Measurements from ENCODE around the gene PMPCA.

The PMPCA gene

DNA sequence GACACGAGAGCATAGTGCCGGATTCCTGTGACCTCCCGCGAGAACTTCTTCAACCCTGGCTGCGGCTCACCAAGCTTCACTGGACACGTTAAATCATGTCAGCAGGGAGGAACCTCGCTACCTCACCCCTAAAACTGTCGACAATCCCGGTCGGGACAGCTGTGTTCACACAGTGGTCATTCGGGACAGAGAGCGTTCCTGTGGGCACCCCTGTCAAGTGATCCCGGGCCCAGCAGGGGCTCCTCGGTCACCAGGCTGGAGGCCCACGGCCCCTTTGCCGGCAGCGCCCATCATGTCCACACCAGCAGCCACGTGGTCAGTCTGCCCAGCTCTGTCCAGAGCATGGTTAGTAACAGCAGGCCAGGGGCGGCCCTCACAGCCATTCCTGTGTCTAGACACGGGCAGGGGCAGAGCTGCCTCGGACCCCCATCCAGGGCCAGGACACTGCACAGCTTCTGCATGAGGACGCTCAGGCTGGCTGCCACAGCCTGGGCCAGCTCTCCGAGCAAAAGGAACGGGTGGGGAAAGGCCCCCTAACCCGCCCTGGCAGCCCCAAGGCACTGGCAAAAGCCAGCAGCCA, 25.7 kb downstream of the PMPCA start:
- Histone ChIP-seq H3K27me3 (ENCODE audit: control insufficient read depth in 2 of 2, insufficient read depth in 2 of 2, low read length in 2 of 2) (no peaks in the 10 kb centered on the region), H3K4me1 (ENCODE audit: control insufficient read depth in 2 of 2, insufficient read depth in 2 of 2, low read length in 2 of 2) (peaks cover 16 to 17% of the 10 kb centered on the region in 2 donors), H3K4me3 (ENCODE audit: low read length in 2 of 2) (no peak overlapping the region), H3K9ac (ENCODE audit: low read depth in 1 of 2, low read length in 2 of 2) (no peak overlapping the region), H3K36me3 (ENCODE audit: control insufficient read depth in 2 of 2, insufficient read depth in 2 of 2, low read length in 2 of 2) (peaks cover 10 to 18% of the 10 kb centered on the region in 2 donors), H3K27ac (ENCODE audit: low read depth in 2 of 2, low read length in 2 of 2) (no peak overlapping the region), H3K9me3 (ENCODE audit: control insufficient read depth in 2 of 2, low read length in 2 of 2) (no peaks in the 10 kb centered on the region)

DNA sequence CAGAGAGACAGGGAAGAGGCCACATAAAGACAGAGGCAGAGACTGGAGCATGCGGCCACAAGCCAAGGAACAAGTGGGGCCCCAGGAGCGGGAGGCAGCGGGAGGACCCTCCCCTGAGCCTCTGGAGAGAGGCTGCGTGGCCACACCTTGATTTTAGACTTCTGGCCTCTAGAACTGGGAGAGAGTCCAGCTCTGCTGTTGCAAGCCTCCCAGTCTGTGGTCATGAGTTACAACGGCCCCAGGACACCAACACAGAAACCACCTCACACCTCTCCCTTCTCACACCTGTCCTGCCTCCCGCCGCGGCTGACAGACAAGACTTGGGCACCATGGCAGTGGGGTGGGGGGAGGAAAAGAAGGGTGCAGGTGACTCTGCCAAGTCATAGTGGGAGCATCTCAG, 27.0 kb downstream of the PMPCA start:
- Histone ChIP-seq H3K27ac (ENCODE audit: low read depth in 2 of 2, low read length in 2 of 2) (no peak overlapping the region), H3K4me3 (ENCODE audit: low read length in 2 of 2) (peak overlapping the region in 1 of 2 donors; percentile 26)

DNA sequence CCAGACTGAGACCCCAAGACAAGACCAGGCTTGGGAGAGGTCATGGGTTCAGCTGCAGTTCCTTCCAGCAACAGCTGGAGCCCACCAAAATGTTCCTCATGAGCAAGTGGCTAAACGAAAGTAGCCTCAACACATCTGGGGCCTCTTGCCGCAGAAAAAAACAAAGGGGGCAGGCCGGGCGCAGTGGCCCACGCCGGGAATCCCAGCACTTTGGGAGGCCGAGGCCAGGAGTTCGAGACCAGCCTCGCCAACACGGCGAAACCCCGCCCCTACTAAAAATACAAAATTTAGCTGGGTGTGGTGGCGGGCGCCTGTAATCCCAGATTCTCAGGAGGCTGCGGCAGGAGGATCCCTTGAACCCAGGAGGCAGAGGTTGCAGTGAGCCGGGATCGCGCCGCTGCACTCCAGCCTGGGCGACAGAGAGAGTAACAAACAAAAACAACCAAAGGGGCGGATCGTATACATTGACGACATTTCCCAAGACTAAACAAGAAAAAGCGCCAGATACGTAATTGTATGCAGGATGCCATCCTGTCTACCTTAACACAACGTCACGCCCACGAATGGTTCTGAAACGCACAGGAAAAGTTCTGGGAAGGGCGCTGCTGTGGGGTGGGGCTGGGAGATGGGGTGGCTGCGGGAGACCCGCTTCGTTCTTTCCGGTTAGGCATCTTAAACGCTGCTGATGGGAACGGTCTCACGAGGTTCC, 27.5 kb downstream of the PMPCA start:
- no peak overlapping the region for H3K27ac ChIP-seq (ENCODE audit: low read depth in 2 of 2, low read length in 2 of 2)
- H3K9ac ChIP-seq (ENCODE audit: low read depth in 1 of 2, low read length in 2 of 2): peak overlapping the region; percentile 44 to 80
- H3K27me3 ChIP-seq (ENCODE audit: control insufficient read depth in 2 of 2, insufficient read depth in 2 of 2, low read length in 2 of 2): no peaks in the 10 kb centered on the region
- H3K4me1 ChIP-seq (ENCODE audit: control insufficient read depth in 2 of 2, insufficient read depth in 2 of 2, low read length in 2 of 2): peaks cover 16 to 17% of the 10 kb centered on the region in 2 donors
- peaks cover 7 to 27% of the 10 kb centered on the region in 2 donors for H3K36me3 ChIP-seq (ENCODE audit: control insufficient read depth in 2 of 2, insufficient read depth in 2 of 2, low read length in 2 of 2)
- no peaks in the 10 kb centered on the region for H3K9me3 ChIP-seq (ENCODE audit: control insufficient read depth in 2 of 2, low read length in 2 of 2)
- peak overlapping the region; percentile 72 to 73 for H3K4me3 ChIP-seq (ENCODE audit: low read length in 2 of 2)

More for the DNA sequence above, 27.0 kb downstream of the PMPCA start:
- Histone ChIP-seq H3K9ac (ENCODE audit: low read depth in 1 of 2, low read length in 2 of 2) (peak overlapping the region; percentile 9 to 41), H3K27me3 (ENCODE audit: control insufficient read depth in 2 of 2, insufficient read depth in 2 of 2, low read length in 2 of 2) (no peaks in the 10 kb centered on the region), H3K36me3 (ENCODE audit: control insufficient read depth in 2 of 2, insufficient read depth in 2 of 2, low read length in 2 of 2) (peaks cover 8 to 26% of the 10 kb centered on the region in 2 donors), H3K9me3 (ENCODE audit: control insufficient read depth in 2 of 2, low read length in 2 of 2) (no peaks in the 10 kb centered on the region), H3K4me1 (ENCODE audit: control insufficient read depth in 2 of 2, insufficient read depth in 2 of 2, low read length in 2 of 2) (peaks cover 16 to 17% of the 10 kb centered on the region in 2 donors)

DNA sequence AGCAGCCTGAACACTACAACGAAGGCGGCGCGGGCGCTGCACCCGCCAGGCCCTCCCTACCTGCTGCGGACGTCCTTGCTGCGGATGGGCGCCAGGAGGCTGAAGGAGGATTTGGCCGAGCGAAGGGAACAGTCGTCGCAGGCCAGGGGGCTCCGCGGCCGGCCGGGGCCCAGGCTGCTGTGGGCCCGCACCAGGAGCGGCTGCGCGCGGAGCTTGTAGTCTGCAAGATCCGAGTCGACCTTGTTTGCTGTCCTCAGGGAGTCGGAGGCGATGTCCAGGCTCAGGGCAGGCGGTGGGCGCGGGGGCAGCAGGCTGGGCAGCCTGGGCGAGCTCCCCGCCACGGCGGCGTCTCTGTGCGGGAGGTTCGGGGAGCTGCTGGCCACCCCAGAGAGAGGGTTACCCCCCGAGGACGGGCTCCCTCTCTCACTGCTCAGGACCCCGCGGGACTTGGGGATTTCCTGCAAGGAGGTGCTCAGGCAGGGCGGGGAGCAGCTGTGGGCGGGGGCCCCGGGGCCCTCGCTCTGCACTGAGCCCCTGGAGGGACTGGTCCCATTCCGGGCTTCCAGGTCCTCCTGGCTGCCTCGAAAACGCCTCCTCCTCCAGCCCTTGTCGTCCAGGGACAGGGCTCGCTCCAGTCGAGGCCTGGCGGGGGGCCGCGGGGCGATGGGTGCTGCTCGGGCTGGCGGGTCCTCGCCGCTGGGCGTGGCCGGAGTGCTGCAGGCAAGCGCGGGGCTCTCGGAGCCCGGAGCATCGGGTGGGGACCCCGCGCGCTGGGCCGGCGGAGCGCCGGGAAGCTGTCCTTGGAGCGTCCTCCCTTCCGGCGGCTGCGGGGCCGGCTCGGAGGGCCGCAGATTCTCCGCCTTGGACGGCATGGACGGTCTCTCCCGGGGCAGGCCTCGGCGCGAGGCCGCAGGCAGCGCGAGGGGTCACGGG, 28.4 kb downstream of the PMPCA start:
- H3K4me3 ChIP-seq (ENCODE audit: low read length in 2 of 2): peak overlapping the region; percentile 72 to 73
- H3K27ac ChIP-seq (ENCODE audit: low read depth in 2 of 2, low read length in 2 of 2): peak overlapping the region; percentile 41 to 52
- peaks cover 8 to 34% of the 10 kb centered on the region in 2 donors for H3K36me3 ChIP-seq (ENCODE audit: control insufficient read depth in 2 of 2, insufficient read depth in 2 of 2, low read length in 2 of 2)

DNA sequence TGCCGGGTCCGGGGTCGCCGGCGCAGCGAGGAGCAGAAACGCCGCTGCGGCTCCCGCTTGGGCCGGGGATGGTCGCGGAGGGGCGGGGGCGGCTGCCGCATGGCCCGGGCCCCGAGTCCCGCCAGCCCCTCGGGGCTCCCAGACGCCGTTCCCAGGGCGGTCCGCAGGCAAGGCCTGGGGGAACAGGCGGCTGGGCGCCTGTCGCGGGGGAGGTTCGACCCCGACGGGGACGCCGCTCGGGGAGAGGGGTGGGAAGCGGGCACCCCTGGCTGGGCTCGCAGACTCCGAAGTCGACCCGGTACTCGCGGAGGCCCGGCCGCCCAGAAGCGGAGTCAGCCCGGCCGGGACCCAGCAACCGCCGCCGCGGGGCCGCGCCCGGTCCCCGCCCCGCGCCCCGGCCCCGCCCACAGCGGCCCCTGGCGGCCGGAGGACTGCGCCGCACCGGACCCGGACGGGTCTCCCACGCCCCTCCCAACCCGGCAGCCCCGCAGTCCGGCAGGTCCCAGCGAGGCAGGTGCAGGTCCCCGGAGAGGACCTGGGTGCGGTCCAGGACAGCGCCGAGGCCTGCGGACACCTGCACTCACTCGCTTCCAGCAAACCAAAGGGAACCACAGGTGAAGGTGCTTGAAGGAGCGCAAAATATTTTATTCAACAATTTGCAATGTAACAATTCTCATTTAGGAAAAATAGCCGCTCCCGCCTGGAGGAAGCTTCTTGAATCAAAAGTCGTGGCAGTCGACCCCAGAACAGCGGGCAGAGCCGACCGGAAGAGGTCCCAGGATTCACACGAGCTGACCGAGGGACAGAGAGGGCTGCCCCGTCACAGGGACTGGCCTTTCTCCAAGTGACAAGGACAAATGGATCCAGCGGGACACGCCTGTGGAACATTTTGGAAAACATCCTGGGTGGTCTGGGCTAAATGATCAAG, 29.3 kb downstream of the PMPCA start, which contains the start of gene INPP5E:
TSS of gene INPP5E (minus strand) at position 365 of the 928 bp plus-strand sequence. CDS start 426 bp downstream, outside the sequence.
- Histone ChIP-seq H3K9me3 (ENCODE audit: control insufficient read depth in 2 of 2, low read length in 2 of 2) (no peaks in the 10 kb centered on the region), H3K9ac (ENCODE audit: low read depth in 1 of 2, low read length in 2 of 2) (peak within 1 kb of the TSS; percentile 44 to 80), H3K36me3 (ENCODE audit: control insufficient read depth in 2 of 2, insufficient read depth in 2 of 2, low read length in 2 of 2) (peaks cover 14 to 42% of the 10 kb centered on the region in 2 donors), H3K4me1 (ENCODE audit: control insufficient read depth in 2 of 2, insufficient read depth in 2 of 2, low read length in 2 of 2) (peaks cover 16 to 17% of the 10 kb centered on the region in 2 donors), H3K27me3 (ENCODE audit: control insufficient read depth in 2 of 2, insufficient read depth in 2 of 2, low read length in 2 of 2) (no peaks in the 10 kb centered on the region), H3K27ac (ENCODE audit: low read depth in 2 of 2, low read length in 2 of 2) (peak within 1 kb of the TSS; percentile 41 to 52), H3K4me3 (ENCODE audit: low read length in 2 of 2) (peak within 1 kb of the TSS; percentile 72 to 73)

More for the DNA sequence above, 28.4 kb downstream of the PMPCA start:
- Histone ChIP-seq H3K4me1 (ENCODE audit: control insufficient read depth in 2 of 2, insufficient read depth in 2 of 2, low read length in 2 of 2) (peaks cover 16 to 17% of the 10 kb centered on the region in 2 donors), H3K27me3 (ENCODE audit: control insufficient read depth in 2 of 2, insufficient read depth in 2 of 2, low read length in 2 of 2) (no peaks in the 10 kb centered on the region), H3K9me3 (ENCODE audit: control insufficient read depth in 2 of 2, low read length in 2 of 2) (no peaks in the 10 kb centered on the region), H3K9ac (ENCODE audit: low read depth in 1 of 2, low read length in 2 of 2) (peak overlapping the region; percentile 44 to 80)

DNA sequence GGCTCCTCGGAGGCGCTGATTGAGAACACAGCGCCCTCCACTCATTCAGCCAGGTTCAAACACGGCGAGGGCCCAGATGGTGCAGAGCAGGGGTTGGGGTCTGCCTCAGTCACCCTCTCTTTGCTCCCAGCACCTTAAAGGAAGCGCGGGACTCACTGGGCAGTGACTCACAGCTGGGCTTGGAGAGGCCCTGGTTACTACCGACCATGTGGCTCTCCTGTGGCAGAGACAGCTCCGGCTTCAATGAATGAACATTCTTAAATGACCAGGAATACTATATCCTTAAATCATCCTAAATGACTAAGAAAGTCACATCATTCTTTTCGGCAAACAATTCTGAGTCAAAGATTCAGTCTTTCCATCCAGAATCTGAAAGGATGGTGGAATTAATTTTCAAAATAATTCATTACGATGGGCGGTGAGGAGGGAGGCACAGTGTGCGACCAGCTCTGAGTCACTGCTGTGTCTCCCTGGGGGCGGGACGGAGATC, 30.8 kb downstream of the PMPCA start:
- Histone ChIP-seq H3K9me3 (ENCODE audit: control insufficient read depth in 2 of 2, low read length in 2 of 2) (no peaks in the 10 kb centered on the region), H3K27me3 (ENCODE audit: control insufficient read depth in 2 of 2, insufficient read depth in 2 of 2, low read length in 2 of 2) (no peaks in the 10 kb centered on the region), H3K27ac (ENCODE audit: low read depth in 2 of 2, low read length in 2 of 2) (no peak overlapping the region), H3K4me1 (ENCODE audit: control insufficient read depth in 2 of 2, insufficient read depth in 2 of 2, low read length in 2 of 2) (peaks cover 16 to 17% of the 10 kb centered on the region in 2 donors), H3K36me3 (ENCODE audit: control insufficient read depth in 2 of 2, insufficient read depth in 2 of 2, low read length in 2 of 2) (peaks cover 22 to 51% of the 10 kb centered on the region in 2 donors), H3K9ac (ENCODE audit: low read depth in 1 of 2, low read length in 2 of 2) (no peak overlapping the region), H3K4me3 (ENCODE audit: low read length in 2 of 2) (no peak overlapping the region)

DNA sequence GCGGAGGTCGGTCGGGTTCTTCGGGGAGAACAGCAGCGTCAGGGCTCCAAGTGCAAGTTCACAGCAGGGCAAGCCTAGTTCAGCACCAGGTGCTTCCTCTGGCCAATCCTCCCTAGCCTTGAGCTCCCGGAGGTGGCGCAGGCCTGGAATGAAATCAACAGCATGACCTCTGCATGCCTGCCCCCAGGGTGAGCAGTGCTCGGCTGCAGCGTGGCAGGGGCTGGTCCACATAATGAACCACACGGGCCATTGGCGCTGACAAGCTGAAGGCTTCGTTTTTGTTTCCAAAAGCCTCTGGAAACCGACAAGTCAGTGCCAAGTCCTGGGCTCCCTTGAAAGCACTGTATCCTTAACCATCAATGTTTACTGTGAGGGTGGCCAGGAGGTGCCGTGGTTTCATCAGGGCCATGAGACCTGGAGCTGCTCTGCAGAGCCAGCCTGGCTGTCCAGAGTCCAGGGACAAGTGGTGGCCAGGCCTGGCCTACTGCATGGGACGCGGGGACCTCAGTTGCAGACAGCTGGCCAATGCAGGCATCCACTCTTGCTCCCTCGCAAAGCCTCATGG, 31.3 kb downstream of the PMPCA start:
- H3K9me3 ChIP-seq (ENCODE audit: control insufficient read depth in 2 of 2, low read length in 2 of 2): no peaks in the 10 kb centered on the region
- H3K27ac ChIP-seq (ENCODE audit: low read depth in 2 of 2, low read length in 2 of 2): no peak overlapping the region
- peaks cover 25 to 55% of the 10 kb centered on the region in 2 donors for H3K36me3 ChIP-seq (ENCODE audit: control insufficient read depth in 2 of 2, insufficient read depth in 2 of 2, low read length in 2 of 2)
- H3K4me1 ChIP-seq (ENCODE audit: control insufficient read depth in 2 of 2, insufficient read depth in 2 of 2, low read length in 2 of 2): peaks cover 16 to 17% of the 10 kb centered on the region in 2 donors
- H3K27me3 ChIP-seq (ENCODE audit: control insufficient read depth in 2 of 2, insufficient read depth in 2 of 2, low read length in 2 of 2): no peaks in the 10 kb centered on the region
- H3K4me3 ChIP-seq (ENCODE audit: low read length in 2 of 2): no peak overlapping the region
- H3K9ac ChIP-seq (ENCODE audit: low read depth in 1 of 2, low read length in 2 of 2): no peak overlapping the region

DNA sequence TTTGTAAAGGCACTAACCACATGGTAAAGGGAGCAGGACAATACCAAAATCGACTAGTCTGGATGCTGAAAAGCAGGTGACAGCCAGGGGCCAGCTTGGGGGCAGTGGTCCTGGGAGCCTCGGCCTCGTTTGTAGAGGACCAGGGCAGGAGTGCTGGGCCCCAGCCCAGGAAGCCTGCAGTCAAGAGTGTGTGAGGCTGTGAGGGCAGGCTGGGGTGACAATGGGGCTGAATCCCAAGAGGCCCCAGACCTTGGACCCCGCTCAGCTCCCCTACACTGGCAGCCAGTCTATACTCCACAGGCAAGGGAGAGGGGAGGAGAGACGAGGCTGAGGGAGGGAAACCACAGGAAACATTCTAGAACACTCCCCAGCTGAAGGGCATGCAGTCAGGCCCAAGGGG, 31.8 kb downstream of the PMPCA start:
- peaks cover 30 to 60% of the 10 kb centered on the region in 2 donors for H3K36me3 ChIP-seq (ENCODE audit: control insufficient read depth in 2 of 2, insufficient read depth in 2 of 2, low read length in 2 of 2)
- H3K9me3 ChIP-seq (ENCODE audit: control insufficient read depth in 2 of 2, low read length in 2 of 2): no peaks in the 10 kb centered on the region
- peaks cover 16% of the 10 kb centered on the region in 2 donors for H3K4me1 ChIP-seq (ENCODE audit: control insufficient read depth in 2 of 2, insufficient read depth in 2 of 2, low read length in 2 of 2)
- H3K9ac ChIP-seq (ENCODE audit: low read depth in 1 of 2, low read length in 2 of 2): no peak overlapping the region
- no peaks in the 10 kb centered on the region for H3K27me3 ChIP-seq (ENCODE audit: control insufficient read depth in 2 of 2, insufficient read depth in 2 of 2, low read length in 2 of 2)
- H3K4me3 ChIP-seq (ENCODE audit: low read length in 2 of 2): no peak overlapping the region
- H3K27ac ChIP-seq (ENCODE audit: low read depth in 2 of 2, low read length in 2 of 2): no peak overlapping the region

DNA sequence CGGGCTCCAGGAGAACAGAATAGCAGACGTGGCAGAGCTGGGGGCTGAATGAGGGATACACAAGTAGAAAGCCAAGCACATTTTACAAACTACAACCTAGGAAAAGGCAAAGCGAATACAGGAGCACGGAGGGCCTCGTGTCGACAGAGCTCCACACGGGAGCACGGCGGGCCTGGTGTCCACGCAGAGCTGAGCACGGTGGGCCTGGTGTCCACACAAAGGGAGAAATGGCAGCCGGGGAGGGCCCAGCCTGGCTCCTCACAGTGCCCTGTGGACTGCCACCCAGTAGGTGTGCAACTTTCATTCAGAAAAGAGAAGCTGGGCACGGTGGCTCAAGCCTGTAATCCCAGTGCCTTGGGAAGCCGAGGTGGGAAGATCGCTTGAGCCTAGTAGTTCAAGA, 32.6 kb downstream of the PMPCA start:
- Histone ChIP-seq H3K9me3 (ENCODE audit: control insufficient read depth in 2 of 2, low read length in 2 of 2) (no peaks in the 10 kb centered on the region), H3K36me3 (ENCODE audit: control insufficient read depth in 2 of 2, insufficient read depth in 2 of 2, low read length in 2 of 2) (peaks cover 38 to 67% of the 10 kb centered on the region in 2 donors), H3K9ac (ENCODE audit: low read depth in 1 of 2, low read length in 2 of 2) (no peak overlapping the region), H3K27me3 (ENCODE audit: control insufficient read depth in 2 of 2, insufficient read depth in 2 of 2, low read length in 2 of 2) (no peaks in the 10 kb centered on the region), H3K27ac (ENCODE audit: low read depth in 2 of 2, low read length in 2 of 2) (no peak overlapping the region), H3K4me1 (ENCODE audit: control insufficient read depth in 2 of 2, insufficient read depth in 2 of 2, low read length in 2 of 2) (peaks cover 9 to 11% of the 10 kb centered on the region in 2 donors), H3K4me3 (ENCODE audit: low read length in 2 of 2) (no peak overlapping the region)
